GM13977 (cell line): ENCODE measurements around the gene CIPC.

Source experiments
- DNase-seq: peaks from one replicate; pipeline ENCODE4 v3.0.0; 2012; ENCODE audit warnings: low spot score
- in situ Hi-C: fragments of 300-500 bp; cut with MboI; formaldehyde crosslinking; loops from one replicate; pipeline ENCODE4 v1.12.0; 2022; ENCODE audit warnings: low sequenced_read_pairs, low pct_unique_long_range_greater_than_20kb, mixed read lengths, inconsistent platforms; ENCODE audit not compliant: unreplicated experiment
- TF ChIP-seq, protein P1 (sequence below): IDR thresholded peaks from 2 replicates; pipeline ENCODE4 v1.5.1; 2012; ENCODE audit warnings: mild to moderate bottlenecking, control low read depth; ENCODE audit not compliant: insufficient read depth; ENCODE audit errors: extremely low read depth, missing control alignments

Gene CIPC

DNA sequence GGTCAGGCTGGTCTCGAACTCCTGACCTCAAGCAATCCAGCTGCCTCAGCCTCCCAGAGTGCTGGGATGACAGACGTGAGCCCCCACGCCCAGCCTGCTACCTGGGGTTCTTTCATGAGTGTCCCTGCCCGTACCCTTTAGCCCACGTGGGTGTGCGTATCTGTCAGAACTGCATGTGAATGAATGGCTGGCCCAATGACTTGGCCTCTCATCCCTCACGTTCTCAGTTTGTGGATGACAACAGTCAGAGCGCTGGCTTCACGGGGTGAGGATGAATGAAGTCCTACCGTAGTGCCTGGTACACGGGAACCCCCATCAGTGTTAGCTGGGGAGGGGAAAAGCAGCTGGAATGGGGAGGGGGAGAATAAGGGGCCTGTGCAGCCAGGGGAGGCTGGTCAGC is 59.7 kb downstream of the CIPC start:
- in situ Hi-C loops: no loop called here
- TF ChIP-seq, protein P1, sequence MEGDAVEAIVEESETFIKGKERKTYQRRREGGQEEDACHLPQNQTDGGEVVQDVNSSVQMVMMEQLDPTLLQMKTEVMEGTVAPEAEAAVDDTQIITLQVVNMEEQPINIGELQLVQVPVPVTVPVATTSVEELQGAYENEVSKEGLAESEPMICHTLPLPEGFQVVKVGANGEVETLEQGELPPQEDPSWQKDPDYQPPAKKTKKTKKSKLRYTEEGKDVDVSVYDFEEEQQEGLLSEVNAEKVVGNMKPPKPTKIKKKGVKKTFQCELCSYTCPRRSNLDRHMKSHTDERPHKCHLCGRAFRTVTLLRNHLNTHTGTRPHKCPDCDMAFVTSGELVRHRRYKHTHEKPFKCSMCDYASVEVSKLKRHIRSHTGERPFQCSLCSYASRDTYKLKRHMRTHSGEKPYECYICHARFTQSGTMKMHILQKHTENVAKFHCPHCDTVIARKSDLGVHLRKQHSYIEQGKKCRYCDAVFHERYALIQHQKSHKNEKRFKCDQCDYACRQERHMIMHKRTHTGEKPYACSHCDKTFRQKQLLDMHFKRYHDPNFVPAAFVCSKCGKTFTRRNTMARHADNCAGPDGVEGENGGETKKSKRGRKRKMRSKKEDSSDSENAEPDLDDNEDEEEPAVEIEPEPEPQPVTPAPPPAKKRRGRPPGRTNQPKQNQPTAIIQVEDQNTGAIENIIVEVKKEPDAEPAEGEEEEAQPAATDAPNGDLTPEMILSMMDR: no peak
- DNase-seq: no peak

DNA sequence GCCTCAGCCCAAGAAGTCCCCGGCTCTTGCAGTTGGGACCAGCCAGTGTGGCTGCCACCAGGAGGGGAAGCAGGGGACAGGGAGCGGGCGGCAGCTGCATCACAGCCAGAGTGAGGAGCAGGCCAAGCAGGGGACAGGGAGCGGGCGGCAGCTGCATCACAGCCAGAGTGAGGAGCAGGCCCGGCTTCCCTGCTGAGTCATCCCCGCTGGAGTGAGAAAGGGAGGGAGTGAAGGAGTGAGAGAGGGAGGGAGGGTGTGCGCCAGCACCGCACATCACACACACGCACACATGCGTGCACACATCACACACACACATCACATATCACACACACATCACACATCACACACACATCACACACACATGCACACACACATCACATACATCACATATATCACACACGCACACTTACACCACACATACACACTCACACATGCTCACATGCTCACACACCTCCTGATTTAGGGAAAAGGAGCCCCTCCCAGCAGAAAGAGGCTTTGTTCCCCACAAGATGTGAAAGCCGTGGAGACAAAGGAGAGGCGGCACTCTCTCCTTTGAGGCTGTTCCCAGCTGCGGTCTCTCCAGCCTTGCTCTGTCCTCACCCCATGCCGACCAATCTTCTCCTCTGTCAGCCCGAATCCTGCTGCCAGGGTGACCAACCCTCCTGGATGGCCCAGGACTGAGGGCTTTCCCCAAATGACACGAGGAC is 60.3 kb downstream of the CIPC start:
- in situ Hi-C loops: no loop called here
- TF ChIP-seq, protein P1: no peak
- no peak for DNase-seq

DNA sequence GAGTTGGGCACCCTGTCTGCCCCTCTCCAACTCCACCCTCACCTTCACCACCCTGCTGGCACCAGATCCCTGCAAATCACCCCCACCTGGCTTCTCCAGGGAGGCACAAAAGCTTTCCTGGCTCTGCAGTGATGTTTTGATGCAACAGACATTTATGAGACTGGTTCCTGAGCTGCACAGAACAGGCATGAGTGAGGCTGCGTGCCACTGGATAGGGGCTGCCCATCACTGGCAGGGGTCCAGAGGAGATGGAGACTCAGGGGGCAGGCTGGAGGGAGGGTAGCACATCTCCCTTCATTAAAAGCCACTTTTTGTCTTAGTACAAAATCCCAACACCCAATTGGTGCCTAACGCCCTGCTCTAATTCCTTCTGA is 60.8 kb downstream of the CIPC start:
- no peak for DNase-seq
- in situ Hi-C loops: no loop called here
- TF ChIP-seq, protein P1: no peak

DNA sequence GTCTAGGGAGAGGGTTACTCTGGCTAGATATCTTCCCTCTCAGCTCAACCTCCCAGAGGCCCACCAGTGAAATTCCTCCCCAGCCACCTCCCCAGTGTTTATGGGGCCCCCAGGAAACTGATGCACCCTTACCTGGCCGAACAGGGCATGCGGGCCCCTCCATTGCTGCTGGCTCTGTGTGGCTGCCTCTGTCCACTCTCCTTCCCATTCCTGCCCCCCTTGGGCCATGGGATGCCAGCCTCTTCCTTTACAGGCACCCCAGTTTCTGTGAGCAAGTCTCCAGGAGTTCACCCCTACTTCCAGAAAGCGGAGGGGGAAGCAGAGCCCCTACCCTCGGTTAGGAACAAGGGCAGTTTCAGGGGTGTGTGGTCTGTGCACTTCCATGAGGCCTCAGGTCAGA is 63.0 kb downstream of the CIPC start:
- in situ Hi-C loops: no loop called here
- DNase-seq: no peak
- TF ChIP-seq, protein P1: no peak
